ENCODE results near the gene GP9. TPM values are rescaled to one million over a fixed set of nuclear protein-coding genes. Genes with fewer than 3 reads are reported as not detected.

Gene GP9
- total RNA-seq, 6 experiments from 2014 or later = 0.50 TPM; not detected in 5

- no CpG with 5 or more reads among the region's 2 CpGs for WGBS (ENCODE audit: insufficient coverage, low coverage, low lambda C conversion rate, missing lambda C conversion rate)
- intact Hi-C loops (cut with DNase I) = no loop called here
- no peak for DNase-seq
- H3K4me1 ChIP-seq = no peaks in the 10 kb centered on the region
- ATAC-seq = no peak
- TF ChIP-seq POLR2A (IDR thresholded peaks at IDR 0.05) (no peak), CTCF (IDR thresholded peaks at IDR 0.05) (no peak)
- H3K27me3 ChIP-seq = no peaks in the 10 kb centered on the region
- no peak overlapping the region for H3K27ac ChIP-seq
- H3K4me3 ChIP-seq = no peak overlapping the region
- no peaks in the 10 kb centered on the region for H3K36me3 ChIP-seq
- H3K9me3 ChIP-seq = no peaks in the 10 kb centered on the region
Measured at GRCh38 chr3:129037093-129037419, 23.5 kb upstream of the GP9 start.

DNA sequence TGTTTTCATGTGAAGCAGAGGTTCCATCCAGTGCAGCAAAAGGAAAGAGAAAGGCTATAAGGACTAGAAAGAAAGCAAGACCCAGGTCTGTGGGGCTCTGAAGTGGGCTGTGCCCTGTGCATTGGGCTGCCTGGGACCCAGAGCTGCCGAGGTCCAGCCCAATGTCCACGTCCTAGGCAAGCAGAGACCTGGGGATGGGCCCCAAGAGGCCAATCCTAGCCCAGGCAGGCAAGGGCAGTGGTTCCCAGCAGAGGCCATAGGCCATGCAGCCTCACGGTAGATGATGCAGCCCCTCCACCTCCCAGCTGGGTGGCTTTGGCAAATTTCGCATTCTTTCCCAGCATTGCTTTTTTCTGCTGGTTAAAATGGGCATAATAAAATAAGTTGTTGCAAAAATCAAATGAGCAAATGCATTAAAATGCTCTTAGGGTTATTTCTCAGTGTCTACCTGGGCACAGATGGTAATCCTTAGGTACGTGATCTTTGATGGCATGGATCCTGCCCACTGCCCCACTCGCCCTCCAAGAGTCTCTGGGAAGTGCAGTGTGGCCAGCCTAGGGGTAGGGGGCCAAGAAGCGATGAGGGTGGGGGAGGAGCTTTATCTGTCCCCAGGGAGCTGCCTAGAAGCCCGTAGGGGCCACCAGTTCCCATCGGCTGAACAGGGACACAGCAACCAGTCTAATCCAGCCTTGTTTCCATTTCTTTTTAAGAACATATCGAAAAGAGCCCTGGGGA, 22.3 kb upstream of the GP9 start:
- WGBS (ENCODE audit: insufficient coverage, low coverage, low lambda C conversion rate, missing lambda C conversion rate) = 65% methylated on average over 5 of the region's 10 CpGs
- intact Hi-C loops (cut with DNase I) = no loop called here
- no peak for ATAC-seq
- no peak for TF ChIP-seq CTCF (IDR thresholded peaks at IDR 0.05)
- no peak for TF ChIP-seq POLR2A (IDR thresholded peaks at IDR 0.05)
- Histone ChIP-seq H3K36me3 (no peaks in the 10 kb centered on the region), H3K27me3 (no peaks in the 10 kb centered on the region), H3K27ac (no peak overlapping the region), H3K9me3 (no peaks in the 10 kb centered on the region), H3K4me3 (no peak overlapping the region), H3K4me1 (no peaks in the 10 kb centered on the region)
- no peak for DNase-seq

GRCh38 chr3:129039271-129040038, 21.1 kb upstream of the GP9 start:
- Histone ChIP-seq H3K4me3 (no peak overlapping the region), H3K27me3 (no peaks in the 10 kb centered on the region), H3K4me1 (no peaks in the 10 kb centered on the region), H3K36me3 (no peaks in the 10 kb centered on the region), H3K27ac (no peak overlapping the region), H3K9me3 (no peaks in the 10 kb centered on the region)
- ATAC-seq (peak in 3 of 4 donors; percentile 17 to 33 (median 24)), DNase-seq (no peak)
- no peak for TF ChIP-seq CTCF (IDR thresholded peaks at IDR 0.05)
- no peak for TF ChIP-seq POLR2A (IDR thresholded peaks at IDR 0.05)
- WGBS (ENCODE audit: insufficient coverage, low coverage, low lambda C conversion rate, missing lambda C conversion rate) = no CpG with 5 or more reads among the region's 14 CpGs
- intact Hi-C loops (cut with DNase I) = no loop called here

DNA sequence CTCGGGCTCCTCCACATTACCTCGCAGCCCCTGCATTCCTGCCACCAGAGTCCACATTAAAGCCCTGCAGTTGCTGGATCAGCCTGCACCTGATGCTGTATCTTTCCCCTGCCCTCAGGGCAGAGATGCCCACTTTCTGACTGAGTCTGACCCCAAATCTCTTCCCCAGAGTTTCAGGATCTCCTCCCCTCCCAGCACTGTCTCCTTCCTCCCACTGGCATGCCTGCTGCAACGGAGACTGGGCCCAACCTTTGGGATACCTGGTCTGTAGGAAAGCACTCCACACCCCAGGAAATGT, 20.6 kb upstream of the GP9 start:
- H3K4me3 ChIP-seq = no peak overlapping the region
- H3K4me1 ChIP-seq = no peaks in the 10 kb centered on the region
- TF ChIP-seq POLR2A (IDR thresholded peaks at IDR 0.05) (no peak), CTCF (IDR thresholded peaks at IDR 0.05) (no peak)
- intact Hi-C loops (cut with DNase I) = no loop called here
- DNase-seq = no peak
- no peaks in the 10 kb centered on the region for H3K9me3 ChIP-seq
- no peaks in the 10 kb centered on the region for H3K36me3 ChIP-seq
- no peak overlapping the region for H3K27ac ChIP-seq
- H3K27me3 ChIP-seq = no peaks in the 10 kb centered on the region
- ATAC-seq = no peak
- WGBS (ENCODE audit: insufficient coverage, low coverage, low lambda C conversion rate, missing lambda C conversion rate) = 75% methylated on average over 2 of the region's 3 CpGs
